Spleen (tissue), 7 donors: ENCODE results near the gene FGD6.

Source experiments
- CTCF ChIP-seq, 11 experiments: fragments of 200-600 bp in 7 of 11; fragments of 450-650 bp in 4 of 11; sonication (generic) in 4 of 11; IDR thresholded peaks in 8 of 11; conservative IDR thresholded peaks in 3 of 11; 1 replicate in 7 of 11; 2 replicates in 4 of 11; pipeline versions ENCODE4 v1.4.0 to v1.8.0; 2016 to 2021; ENCODE audit warnings: antibody characterized with exemption in 11 of 11, inconsistent platforms in 4 of 11, mild to moderate bottlenecking in 1 of 11
- POLR2A ChIP-seq, 3 donors: fragments of 450-650 bp; IDR thresholded peaks; one replicate each; pipeline ENCODE4 v1.5.1; 2017; ENCODE audit warnings: antibody characterized with exemption in 3 of 3, mild to moderate bottlenecking in 1 of 3
- POLR2AphosphoS5 ChIP-seq, 3 donors: sonication (generic); formaldehyde crosslinking; IDR thresholded peaks; one replicate each; pipeline ENCODE4 v1.5.1; 2017; ENCODE audit warnings: antibody characterized with exemption in 3 of 3
- donor health status: DM: no; HTN: no; CAD: no; lungs with moderate emphysema.
- donor health status: DM: no; HTN: no; CAD: no.
- donor health status: DM: no; HTN: no; CAD: no.

GRCh38 chr12:95070378-95070777 lies 146.9 kb downstream of the FGD6 start:
- TF ChIP-seq CTCF (IDR thresholded peaks at IDR 0.05 in 8 of 11, conservative IDR thresholded peaks at IDR 0.05 in 3 of 11) (no peak), POLR2A (IDR thresholded peaks at IDR 0.05) (no peak), POLR2AphosphoS5 (IDR thresholded peaks at IDR 0.05) (no peak)
